Neuron (in vitro differentiated cells): ENCODE results near the gene TEAD1.
"Not testable (repeated sequence)": the region's sequence is repeated elsewhere in the genome, so short reads cannot be mapped to it uniquely, and the experiment has no call there.

Source experiments
- H2AFZ ChIP-seq: one replicate; pipeline ENCODE4 v1.6.1; 2013; ENCODE audit warnings: low read depth, mild to moderate bottlenecking, inconsistent platforms, low read length, moderate library complexity
- H3K27me3 ChIP-seq: one replicate; pipeline ENCODE4 v1.6.1; 2013; ENCODE audit warnings: low read length; ENCODE audit not compliant: insufficient read depth
- H3K36me3 ChIP-seq: one replicate; pipeline ENCODE4 v1.6.1; 2013; ENCODE audit warnings: low read length; ENCODE audit not compliant: insufficient read depth
- H3K4me1 ChIP-seq: one replicate; pipeline ENCODE4 v1.6.1; 2013; ENCODE audit warnings: low read length; ENCODE audit not compliant: insufficient read depth
- H3K4me3 ChIP-seq: 2 replicates; pipeline ENCODE4 v1.5.1; 2013; ENCODE audit warnings: mild to moderate bottlenecking, low read length, moderate library complexity
- H3K9me3 ChIP-seq: one replicate; pipeline ENCODE4 v1.6.1; 2013; ENCODE audit warnings: low read length

The TEAD1 gene

DNA sequence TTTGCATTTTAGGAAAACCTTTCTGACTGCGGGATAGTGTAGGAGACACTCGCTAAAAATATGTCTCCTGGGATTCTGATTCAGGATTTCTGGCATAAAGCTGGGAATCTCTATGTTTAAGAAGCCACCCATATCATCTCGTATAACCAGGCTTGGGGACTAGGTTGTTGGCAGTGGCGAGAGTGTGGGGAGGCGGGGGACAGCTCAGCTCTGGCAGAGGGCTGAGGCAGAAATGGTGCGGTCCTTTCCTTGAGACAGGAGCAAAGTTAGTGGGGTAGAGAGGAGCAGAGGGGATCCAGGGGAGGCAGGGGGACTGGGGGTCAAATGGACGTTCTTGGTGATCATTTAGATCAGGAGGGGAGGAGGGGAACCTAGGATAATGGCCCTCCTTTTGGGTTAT is 74.3 kb downstream of the TEAD1 start:
- Histone ChIP-seq H3K27me3 (no peaks in the 10 kb centered on the region), H3K4me3 (no peak overlapping the region), H3K9me3 (no peaks in the 10 kb centered on the region), H2AFZ (no peak overlapping the region), H3K4me1 (peaks cover 23% of the 10 kb centered on the region), H3K36me3 (no peaks in the 10 kb centered on the region)

DNA sequence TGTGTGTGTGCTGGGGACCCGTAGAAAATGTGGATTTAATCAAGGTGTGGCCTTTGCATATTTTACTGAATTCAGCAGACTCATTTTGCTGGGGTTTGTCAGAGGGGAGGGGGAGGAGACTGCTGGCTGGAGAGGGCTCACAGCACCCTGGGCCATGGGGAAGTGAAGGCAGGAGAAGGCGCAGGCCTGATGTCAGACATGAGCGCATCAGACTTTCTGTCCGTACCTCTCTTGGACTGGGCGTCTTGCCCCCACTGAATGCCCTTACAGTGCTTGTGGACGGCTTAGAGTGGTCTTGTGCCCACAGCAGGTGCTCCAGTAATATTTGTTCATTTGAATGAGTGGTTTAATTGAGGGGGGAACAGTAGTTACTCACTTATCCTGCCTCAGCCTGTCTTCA is 75.2 kb downstream of the TEAD1 start:
- peaks cover 23% of the 10 kb centered on the region for H3K4me1 ChIP-seq
- no peak overlapping the region for H2AFZ ChIP-seq
- no peaks in the 10 kb centered on the region for H3K27me3 ChIP-seq
- H3K36me3 ChIP-seq: no peaks in the 10 kb centered on the region
- H3K4me3 ChIP-seq: no peak overlapping the region
- H3K9me3 ChIP-seq: no peaks in the 10 kb centered on the region

DNA sequence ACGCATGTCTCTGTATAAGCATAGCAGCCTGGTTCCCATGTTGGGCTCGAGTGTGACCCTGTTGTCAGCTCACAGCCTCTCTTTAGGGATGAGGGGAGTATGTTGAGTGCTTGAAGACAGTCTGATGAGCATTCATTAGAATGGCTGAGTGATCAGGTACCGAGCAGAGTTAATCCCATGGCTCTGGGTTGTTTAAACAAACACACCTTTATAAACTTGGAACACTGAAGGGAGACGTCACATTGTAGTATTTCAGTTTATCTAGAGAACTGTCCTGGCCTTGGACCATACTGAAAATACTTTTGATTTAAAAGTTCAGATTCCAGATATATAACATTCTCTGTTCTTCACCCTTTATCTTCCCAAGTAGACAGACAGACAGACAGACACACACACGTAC is 76.0 kb downstream of the TEAD1 start:
- peaks cover 18% of the 10 kb centered on the region for H3K4me1 ChIP-seq
- no peaks in the 10 kb centered on the region for H3K9me3 ChIP-seq
- no peak overlapping the region for H3K4me3 ChIP-seq
- no peaks in the 10 kb centered on the region for H3K36me3 ChIP-seq
- no peak overlapping the region for H2AFZ ChIP-seq
- H3K27me3 ChIP-seq: no peaks in the 10 kb centered on the region

DNA sequence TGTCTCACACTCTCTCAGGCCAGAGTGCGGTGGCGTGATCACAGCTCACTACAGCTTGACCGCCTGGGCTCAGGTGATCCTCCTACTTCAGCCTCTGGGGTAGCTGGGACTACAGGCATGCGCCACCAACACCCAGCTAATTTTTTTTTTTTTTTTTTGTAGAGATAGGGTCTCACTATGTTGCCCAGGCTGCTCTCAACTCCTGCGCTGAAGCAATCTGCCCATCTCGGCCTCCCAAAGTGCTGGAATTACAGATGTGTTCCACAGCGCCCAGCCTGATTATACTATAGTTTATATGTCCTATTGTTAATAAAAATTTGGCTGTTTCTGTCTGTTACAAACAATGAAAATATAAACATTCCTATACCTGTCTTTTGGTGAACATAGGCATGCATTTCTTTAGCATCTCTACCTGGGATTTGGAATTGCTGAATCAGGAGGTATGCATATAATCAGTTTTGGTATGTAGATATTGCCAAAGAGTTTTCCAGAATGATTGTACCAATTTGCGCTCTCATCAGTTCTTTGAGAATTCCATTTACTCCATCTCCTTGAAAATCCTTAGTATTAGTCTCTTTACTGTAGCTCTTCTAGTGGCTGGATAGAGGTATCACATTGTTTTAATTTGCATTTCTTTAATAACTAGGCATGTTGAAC is 78.8 kb downstream of the TEAD1 start:
- H3K4me3 ChIP-seq: no peak overlapping the region
- peaks cover 5% of the 10 kb centered on the region for H3K4me1 ChIP-seq
- no peaks in the 10 kb centered on the region for H3K9me3 ChIP-seq
- no peaks in the 10 kb centered on the region for H3K36me3 ChIP-seq
- H3K27me3 ChIP-seq: no peaks in the 10 kb centered on the region
- no peak overlapping the region for H2AFZ ChIP-seq

DNA sequence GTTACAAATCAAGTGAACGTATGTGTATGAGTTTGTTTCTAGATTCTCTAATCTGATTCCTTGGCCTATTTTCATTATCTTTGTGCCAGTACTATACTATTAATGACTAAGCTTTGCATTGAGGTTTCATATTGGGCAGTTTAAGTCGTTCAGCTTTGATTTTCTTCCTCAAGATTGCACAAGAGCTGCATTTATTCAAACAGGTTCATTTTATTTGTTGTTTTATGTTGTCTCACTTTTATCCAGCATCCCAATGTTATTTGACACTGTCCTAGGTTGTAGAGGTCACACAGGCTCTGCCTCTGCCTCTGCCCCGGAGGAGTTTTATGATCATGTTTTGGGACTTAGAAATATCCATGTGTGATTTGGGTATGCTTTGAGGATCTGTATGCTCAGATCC is 79.8 kb downstream of the TEAD1 start:
- H3K4me1 ChIP-seq: peaks cover 5% of the 10 kb centered on the region

DNA sequence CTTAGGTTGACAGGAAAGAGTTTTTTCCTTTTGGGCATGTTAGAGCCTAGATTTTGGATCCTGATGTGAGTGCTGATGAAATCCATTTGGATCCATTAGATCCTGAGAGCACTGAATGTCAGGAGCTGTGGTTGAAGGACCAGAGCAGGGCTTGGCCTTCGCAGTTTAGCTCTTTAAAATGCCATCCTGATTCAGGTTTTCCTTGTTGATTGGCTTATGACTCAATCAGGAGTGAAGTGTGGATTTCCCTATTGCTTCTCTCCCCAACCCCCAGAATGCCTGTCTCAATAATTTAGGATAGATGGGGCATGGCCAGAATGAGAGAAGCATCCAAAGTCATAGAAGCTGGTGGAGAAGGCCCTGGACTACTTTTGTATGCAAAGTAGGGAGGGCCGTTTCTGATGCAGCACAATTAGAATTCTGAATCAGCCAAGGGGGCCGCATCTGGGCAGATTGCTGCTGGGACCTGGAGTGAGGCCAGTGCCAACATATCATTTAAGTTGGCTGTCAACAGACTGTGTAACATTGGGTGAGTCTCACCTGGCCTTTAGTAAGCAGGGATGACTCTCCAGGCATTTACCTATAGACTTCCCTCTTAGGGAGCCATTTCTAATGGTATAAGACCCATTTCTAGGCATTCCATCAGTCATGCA is 80.5 kb downstream of the TEAD1 start:
- Histone ChIP-seq H3K36me3 (no peaks in the 10 kb centered on the region), H2AFZ (no peak overlapping the region), H3K9me3 (no peaks in the 10 kb centered on the region), H3K4me3 (no peak overlapping the region), H3K4me1 (peaks cover 5% of the 10 kb centered on the region), H3K27me3 (no peaks in the 10 kb centered on the region)

More for the DNA sequence above, 79.8 kb downstream of the TEAD1 start:
- no peaks in the 10 kb centered on the region for H3K9me3 ChIP-seq
- H3K36me3 ChIP-seq: no peaks in the 10 kb centered on the region
- H2AFZ ChIP-seq: no peak overlapping the region
- H3K27me3 ChIP-seq: no peaks in the 10 kb centered on the region
- H3K4me3 ChIP-seq: no peak overlapping the region

DNA sequence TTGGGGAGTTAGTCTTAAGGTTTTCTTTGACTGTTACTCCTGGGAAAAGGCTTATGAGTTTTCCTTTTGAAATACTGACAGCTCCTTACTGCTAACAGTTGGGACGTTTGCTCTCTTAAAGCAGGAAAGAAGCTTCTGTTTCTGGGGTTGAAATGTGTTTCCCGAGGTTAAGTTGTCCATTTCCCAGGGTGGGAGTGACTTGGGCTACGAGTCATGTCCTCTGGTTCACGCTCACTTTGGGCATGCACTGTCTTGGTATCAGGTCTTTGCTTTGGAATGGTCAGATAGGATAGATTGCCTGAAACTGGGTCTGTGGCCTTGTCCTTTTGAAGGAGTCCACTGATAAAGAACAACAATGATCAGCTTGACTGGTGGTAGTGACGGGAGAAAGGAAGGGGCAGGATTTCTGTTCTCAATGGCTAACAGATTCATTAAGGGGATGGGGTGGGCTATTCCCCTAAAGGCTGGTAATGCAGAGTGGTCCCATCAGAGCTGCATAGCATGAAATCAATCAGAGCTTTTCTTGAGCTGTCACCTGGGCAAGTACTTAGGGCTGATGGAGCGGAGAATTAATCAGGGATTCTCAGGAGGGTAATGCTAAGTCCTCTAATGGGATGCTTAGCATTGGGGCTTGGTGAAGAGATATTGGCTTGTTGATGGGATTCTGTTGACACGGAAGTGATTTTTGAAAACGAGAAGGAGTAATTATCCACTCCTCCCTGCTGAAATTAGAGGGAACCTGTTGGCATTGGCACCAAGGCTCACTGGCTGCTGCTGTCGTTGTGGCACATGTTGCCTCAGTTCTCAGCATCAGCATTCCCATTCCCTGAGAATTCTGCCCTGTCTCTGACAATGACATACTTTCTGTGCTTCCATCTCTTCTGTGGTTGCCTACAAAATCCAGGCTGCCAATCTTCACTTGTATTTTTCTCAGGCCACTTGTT is 81.6 kb downstream of the TEAD1 start:
- Histone ChIP-seq H3K4me3 (no peak overlapping the region), H3K4me1 (peaks cover 5% of the 10 kb centered on the region), H3K9me3 (no peaks in the 10 kb centered on the region)

DNA sequence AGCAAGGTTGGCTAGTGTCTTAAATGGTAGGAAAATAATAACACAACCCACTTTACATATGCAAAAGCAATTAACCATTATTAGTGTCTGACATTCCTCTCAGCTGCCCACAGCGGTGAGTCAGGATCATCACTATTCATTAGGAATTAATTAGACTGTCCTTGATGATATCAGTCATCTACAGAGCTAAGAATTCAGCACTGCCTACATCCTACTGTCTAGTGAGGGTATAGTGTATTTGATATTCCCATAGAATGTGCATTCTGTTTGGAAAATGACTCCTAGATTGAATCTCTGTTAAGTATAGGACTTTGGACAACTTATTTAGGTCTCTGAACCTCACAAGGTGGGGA is 82.2 kb downstream of the TEAD1 start:
- Histone ChIP-seq H3K4me1 (peaks cover 5% of the 10 kb centered on the region), H2AFZ (no peak overlapping the region), H3K4me3 (no peak overlapping the region), H3K9me3 (no peaks in the 10 kb centered on the region), H3K36me3 (no peaks in the 10 kb centered on the region), H3K27me3 (no peaks in the 10 kb centered on the region)

More for the DNA sequence above, 81.6 kb downstream of the TEAD1 start:
- H3K27me3 ChIP-seq: no peaks in the 10 kb centered on the region
- H3K36me3 ChIP-seq: no peaks in the 10 kb centered on the region
- H2AFZ ChIP-seq: no peak overlapping the region

DNA sequence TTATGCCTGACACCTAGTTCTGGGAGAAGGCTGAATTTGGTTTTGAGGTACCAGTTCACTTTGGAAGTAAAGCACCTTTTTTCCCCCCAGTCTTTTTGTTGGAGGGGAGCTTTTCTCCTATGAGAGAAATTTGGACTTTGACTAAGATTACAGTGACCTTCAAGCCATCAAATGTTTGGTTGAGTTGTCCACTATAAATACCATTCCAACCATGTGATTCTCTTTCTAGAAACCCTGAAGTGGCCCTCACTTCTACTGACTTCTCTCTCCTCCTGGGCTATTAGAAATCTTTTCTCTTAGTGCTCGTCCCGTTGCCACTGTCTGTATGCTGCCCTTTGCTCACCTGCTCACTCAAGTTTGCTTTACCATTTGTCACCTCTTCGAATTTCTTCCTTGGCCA is 82.6 kb downstream of the TEAD1 start:
- H3K4me3 ChIP-seq: no peak overlapping the region
- peaks cover 5% of the 10 kb centered on the region for H3K4me1 ChIP-seq
- no peak overlapping the region for H2AFZ ChIP-seq
- no peaks in the 10 kb centered on the region for H3K27me3 ChIP-seq
- no peaks in the 10 kb centered on the region for H3K9me3 ChIP-seq
- no peaks in the 10 kb centered on the region for H3K36me3 ChIP-seq

DNA sequence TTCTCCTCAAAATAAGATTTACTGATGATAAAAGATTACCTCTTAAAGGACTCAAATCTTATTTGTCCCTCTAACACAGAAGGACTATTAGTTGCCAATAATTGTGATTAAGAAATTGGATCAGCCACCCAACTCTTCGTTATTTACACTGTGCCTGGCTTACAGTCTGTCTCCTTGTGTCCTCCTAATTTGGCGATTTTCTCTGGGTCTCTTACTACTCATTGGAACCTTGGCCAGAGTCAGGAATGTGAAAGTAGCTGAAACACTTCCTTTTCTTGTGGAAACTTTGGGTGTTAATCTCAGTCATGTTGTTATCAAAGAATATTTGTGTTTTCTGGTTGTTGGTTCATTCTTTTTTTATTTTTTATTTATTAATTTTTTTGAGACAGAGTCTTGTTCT is 83.2 kb downstream of the TEAD1 start:
- no peaks in the 10 kb centered on the region for H3K9me3 ChIP-seq
- no peak overlapping the region for H3K4me3 ChIP-seq
- peaks cover 5% of the 10 kb centered on the region for H3K4me1 ChIP-seq
- no peaks in the 10 kb centered on the region for H3K36me3 ChIP-seq
- no peaks in the 10 kb centered on the region for H3K27me3 ChIP-seq
- H2AFZ ChIP-seq: no peak overlapping the region

DNA sequence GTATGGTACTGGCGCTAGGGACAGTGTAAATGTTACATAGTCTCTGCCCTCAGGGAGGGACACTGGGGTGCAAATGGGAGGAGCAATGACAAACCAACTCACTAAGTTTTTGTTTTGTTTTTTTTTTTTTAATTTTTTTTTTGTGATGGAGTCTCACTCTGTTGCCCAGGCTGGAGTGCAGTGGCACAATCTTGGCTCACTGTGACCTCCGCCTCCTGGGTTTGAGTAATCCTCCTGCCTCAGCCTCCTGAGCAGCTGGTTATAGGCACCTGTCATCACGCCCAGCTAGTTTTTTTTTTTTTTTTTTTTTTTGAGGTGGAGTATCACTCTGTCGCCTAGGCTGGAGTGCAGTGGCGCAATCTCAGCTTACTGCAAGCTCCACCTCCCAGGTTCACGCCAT is 83.9 kb downstream of the TEAD1 start:
- H3K36me3 ChIP-seq, H2AFZ ChIP-seq, H3K9me3 ChIP-seq, H3K4me3 ChIP-seq, H3K4me1 ChIP-seq, H3K27me3 ChIP-seq: not testable (repeated sequence)

DNA sequence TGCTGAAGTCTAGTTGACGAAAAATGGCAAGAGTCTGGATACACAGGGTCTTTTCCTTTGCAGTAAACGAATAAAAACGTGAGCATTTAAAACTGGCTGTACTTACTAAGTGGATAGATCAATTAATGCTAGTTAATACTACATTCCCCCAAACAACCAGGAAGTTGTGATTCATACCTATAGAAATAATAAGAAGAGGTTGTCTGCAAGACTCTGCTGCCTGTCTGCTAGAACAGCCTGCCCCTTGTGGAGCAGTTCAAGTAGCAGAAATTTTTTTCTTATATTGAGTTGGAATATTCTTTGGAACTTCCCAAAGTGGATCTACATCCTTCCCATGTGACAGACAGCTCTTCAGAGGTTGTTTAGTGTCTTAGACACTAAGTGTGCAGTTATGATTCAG is 86.8 kb downstream of the TEAD1 start:
- H3K27me3 ChIP-seq: no peaks in the 10 kb centered on the region
- no peak overlapping the region for H2AFZ ChIP-seq
- H3K9me3 ChIP-seq: no peaks in the 10 kb centered on the region
- no peak overlapping the region for H3K4me3 ChIP-seq
- peaks cover 23% of the 10 kb centered on the region for H3K36me3 ChIP-seq
- H3K4me1 ChIP-seq: no peaks in the 10 kb centered on the region

DNA sequence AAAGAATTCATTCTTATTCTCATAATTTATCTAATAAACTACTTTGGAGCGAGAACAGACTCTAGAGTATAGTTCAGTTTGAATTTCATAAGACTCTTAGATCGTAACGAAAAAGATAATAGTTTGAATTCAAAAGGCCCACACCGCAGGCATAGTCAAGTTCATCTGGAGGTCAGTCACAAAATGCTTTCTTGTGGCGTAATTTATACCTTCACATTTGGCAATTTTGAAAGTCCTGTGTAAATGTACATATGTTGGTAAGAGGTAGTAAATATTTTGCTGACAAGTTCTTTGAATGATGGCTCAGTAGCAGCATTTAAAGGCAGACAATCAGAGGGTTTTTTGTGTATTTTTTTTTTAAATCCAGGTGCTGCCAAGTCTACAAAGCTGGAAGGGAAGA is 88.1 kb downstream of the TEAD1 start:
- H2AFZ ChIP-seq: no peak overlapping the region
- H3K36me3 ChIP-seq: peaks cover 35% of the 10 kb centered on the region
- H3K4me1 ChIP-seq: no peaks in the 10 kb centered on the region
- H3K4me3 ChIP-seq: no peak overlapping the region
- no peaks in the 10 kb centered on the region for H3K9me3 ChIP-seq
- no peaks in the 10 kb centered on the region for H3K27me3 ChIP-seq
